HG03521 (cell line): ENCODE data around the gene CPNE2.

ENCODE experiments used
- ATAC-seq: cut with Tn5 transposase; IDR thresholded peaks from one replicate; pipeline ENCODE4 v1.9.1; 2021; ENCODE audit warnings: mild to moderate bottlenecking, moderate library complexity; ENCODE audit not compliant: unreplicated experiment

The CPNE2 gene

GRCh38 chr16:57141822-57142631 lies 49.6 kb downstream of the CPNE2 start:
- no peak for ATAC-seq

- ATAC-seq = no peak
Observed at GRCh38 chr16:57143149-57143921, 51.0 kb downstream of the CPNE2 start.

GRCh38 chr16:57144027-57144426 lies 51.6 kb downstream of the CPNE2 start:
- no peak for ATAC-seq

- ATAC-seq = no peak
Observed at GRCh38 chr16:57145046-57146021, 53.0 kb downstream of the CPNE2 start.

GRCh38 chr16:57146040-57146647 lies 53.8 kb downstream of the CPNE2 start:
- no peak for ATAC-seq

- no peak for ATAC-seq
Observed at GRCh38 chr16:57146735-57147134, 54.4 kb downstream of the CPNE2 start.

- ATAC-seq = no peak
Observed at GRCh38 chr16:57147381-57148221, 55.2 kb downstream of the CPNE2 start.

GRCh38 chr16:57148481-57148880 lies 56.1 kb downstream of the CPNE2 start:
- ATAC-seq = no peak

GRCh38 chr16:57149391-57149790 lies 57.0 kb downstream of the CPNE2 start:
- ATAC-seq = no peak

GRCh38 chr16:57150682-57151330 lies 58.4 kb downstream of the CPNE2 start:
- ATAC-seq = no peak

GRCh38 chr16:57151369-57151768 lies 59.0 kb downstream of the CPNE2 start:
- ATAC-seq = no peak

GRCh38 chr16:57152096-57153093 lies 60.0 kb downstream of the CPNE2 start:
- ATAC-seq = no peak

GRCh38 chr16:57153841-57154240 lies 61.5 kb downstream of the CPNE2 start:
- no peak for ATAC-seq

- ATAC-seq = no peak
Observed at GRCh38 chr16:57155702-57156350, 63.4 kb downstream of the CPNE2 start.

- ATAC-seq = no peak
Observed at GRCh38 chr16:57156351-57156703, 63.9 kb downstream of the CPNE2 start.

GRCh38 chr16:57157533-57157932 lies 65.2 kb downstream of the CPNE2 start:
- ATAC-seq = no peak

- ATAC-seq = no peak
Observed at GRCh38 chr16:57159447-57159846, 67.1 kb downstream of the CPNE2 start.

- no peak for ATAC-seq
Observed at GRCh38 chr16:57163842-57164241, 71.5 kb downstream of the CPNE2 start.
